HG02970 (cell line): ENCODE measurements around the gene MLLT1.

Experiments used
- ATAC-seq: cut with Tn5 transposase; IDR thresholded peaks from one replicate; pipeline ENCODE4 v1.9.1; 2021; ENCODE audit warnings: mild to moderate bottlenecking, moderate library complexity, moderate number of reproducible peaks; ENCODE audit not compliant: unreplicated experiment, low FRiP score

The MLLT1 gene

DNA sequence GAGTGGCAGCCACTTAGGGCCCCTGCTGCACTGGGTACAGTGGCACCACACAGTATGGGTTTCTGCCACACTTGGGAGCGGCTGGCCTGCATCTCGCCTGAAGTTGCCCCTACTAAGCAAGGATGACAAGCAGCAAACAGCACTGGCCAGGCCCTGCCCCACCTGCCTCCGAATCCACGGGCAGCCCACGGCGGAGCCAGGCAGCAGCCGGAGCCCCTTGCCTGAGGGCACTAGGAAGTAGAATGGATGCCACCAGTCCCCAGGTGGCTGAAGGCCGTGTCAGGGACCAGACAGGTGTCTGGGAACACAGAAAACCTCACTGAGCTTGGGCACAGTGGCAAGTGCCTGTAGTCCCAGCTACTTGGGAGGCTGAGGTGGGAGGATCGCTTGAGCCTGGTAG is 19.4 kb downstream of the MLLT1 start:
- ATAC-seq, result no peak

DNA sequence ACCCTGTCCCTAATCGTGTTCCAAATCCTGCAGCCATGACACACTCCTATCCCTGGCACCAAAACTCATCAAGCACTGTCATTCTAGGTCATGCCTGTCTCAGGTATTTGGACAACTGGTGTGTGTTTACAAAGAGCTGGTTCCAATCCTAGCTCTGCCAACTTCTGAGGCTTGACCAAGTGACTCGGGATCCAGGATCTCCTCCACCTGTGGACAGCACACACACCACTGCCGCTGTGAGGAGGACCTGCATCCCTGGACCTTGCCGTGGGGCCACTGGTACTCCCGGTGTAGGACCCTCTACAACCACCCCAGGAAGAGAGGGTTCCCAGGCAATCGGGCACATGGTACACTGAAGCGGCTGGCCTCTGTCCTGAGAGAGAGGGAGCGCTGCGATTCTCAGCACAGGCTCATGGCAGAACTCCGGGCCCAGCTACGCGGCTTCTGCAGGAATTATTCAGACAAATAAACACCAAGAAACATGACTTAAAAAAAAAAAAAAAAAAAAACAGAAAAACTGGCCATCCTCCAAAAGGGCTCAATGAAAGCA is 20.4 kb downstream of the MLLT1 start:
- no peak for ATAC-seq

DNA sequence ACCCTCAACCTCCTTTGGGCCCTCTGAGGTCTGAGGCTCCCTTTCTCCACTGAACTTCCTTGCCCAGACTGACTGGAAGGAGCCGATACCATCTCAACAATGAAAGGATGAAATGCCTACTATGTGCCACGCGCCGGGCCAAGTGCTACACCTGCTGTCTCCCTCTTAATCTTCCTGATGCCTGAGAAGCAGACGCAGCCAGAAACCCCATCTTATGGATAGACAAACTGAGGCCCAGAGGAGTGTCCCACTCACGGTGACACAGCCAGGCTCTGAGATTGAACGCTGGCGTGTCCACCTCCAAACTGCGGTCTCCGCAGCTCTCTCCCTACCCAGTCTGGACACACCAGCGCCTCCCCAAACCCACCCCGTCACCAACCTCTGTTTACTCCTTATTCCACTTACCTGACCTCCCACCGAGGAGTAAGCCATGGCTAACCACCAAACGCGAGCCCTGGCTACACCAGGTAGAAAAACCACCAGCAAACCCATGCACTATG is 20.9 kb downstream of the MLLT1 start:
- ATAC-seq, result no peak

DNA sequence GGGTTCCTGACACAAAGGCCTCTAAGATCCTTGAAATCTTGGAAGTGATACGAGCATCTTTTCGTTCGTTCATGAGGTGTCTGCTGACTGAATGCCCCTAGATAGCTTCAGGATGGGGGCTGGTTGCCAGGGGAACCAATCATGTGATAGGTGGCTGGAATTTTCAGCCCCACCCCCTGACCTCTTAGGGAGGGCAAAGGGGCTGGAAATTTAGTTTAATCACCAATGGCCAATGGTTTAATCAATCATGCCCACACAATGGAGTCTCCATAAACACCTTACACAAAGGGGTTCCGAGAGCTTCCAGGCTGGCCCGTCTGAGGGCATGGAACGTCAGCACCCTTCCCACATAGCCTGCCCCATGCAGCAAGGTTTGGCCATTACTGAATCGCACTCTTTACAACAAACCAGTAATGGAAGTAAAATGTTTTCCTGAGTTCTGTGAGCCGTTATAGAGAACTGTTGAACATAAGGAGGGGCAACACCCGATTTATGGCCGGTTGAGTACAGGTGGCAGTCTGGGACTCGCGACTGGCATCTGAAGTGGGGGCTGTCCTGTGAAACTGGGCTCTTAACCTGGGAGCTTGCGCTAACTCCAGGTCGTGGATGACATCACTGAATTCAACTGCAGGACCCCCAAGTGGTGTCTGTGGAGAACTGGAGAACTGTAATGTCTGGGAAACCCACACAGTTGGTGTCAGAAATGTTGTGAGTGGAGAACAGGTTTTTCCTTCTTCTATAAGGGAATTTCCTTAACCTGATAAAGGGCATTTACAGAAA is 25.6 kb downstream of the MLLT1 start:
- ATAC-seq, result no peak

DNA sequence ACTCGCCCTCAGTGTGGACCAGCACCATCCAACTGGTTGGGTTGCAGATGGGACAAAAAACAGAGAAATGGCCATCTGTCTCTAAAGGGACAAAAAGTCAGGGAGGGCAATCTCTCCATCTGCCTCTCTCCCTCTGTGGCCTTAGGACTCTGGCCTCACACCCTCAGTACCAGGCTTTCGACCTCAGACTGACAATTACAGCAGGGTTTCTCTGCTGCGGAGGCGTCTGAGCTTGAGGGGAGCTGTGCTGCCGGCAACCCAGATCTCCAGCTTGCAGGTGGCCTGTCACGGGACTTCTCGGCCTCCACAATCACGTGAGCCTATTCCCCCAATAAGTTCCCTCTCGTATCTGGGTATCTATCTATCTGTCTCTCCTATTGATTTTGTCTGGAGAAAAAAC is 27.7 kb downstream of the MLLT1 start:
- ATAC-seq, result no peak

DNA sequence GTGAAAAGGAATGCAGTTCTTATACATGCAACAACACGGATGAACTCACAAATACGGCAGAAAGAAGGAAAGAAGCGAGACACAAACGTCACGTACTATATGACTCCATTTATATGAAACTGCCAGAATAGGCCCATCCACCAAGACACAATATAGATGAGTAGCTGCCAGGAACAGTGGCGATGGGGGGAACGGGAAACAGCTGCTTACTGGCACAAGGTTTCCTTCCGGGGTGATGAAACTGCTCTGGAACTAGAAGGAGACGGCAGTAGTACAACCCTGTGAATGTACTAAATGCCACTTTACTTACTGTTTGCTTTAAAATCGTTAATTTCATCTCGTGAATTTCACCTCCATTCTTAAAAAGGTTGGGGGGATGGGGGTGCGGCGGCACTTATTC is 28.9 kb downstream of the MLLT1 start:
- ATAC-seq, result no peak

DNA sequence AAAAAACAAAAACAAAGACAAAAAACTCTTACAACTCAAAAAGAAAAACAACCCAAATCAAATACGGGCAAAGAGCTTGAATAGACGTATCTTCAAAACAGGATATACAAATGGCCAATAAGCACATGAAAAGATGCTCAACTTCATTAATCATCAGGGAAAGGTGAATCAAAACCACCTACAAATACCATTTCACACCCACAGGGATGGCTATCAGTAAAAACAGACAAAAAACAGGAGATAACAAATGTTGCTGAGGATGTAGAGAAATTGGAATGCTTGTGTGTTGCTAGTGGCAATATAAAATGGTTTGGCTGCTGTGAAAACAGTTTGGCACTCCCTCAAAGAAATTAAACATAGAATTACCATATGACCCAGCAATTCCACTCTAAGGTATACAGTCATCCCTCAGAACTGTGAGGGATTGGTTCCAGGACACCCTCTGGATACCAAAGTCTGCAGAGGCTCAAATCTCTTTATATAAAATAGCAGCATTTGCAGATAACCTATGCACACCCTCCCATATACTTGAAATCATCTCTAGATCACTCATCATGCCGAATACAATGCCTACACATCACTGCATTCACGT is 29.7 kb downstream of the MLLT1 start:
- no peak for ATAC-seq

DNA sequence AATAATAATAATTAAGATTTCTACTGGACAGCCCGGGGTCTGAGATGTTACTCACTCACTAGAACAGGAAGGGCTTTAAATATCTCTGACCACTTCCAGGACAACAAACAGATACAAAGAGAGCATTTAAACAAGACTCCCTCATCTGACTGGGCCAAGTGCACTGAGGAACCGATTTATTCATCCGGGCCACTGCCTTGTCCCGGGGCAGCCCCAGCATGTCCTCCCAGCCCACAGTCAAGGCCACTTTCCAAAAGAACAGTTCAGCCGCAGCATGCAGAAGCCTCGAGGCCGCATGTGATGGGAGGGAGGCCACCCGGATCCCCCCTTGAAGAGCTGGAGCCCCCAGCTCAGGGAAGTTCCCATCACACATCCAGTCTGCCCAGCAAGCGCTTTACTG is 30.5 kb downstream of the MLLT1 start:
- no peak for ATAC-seq

DNA sequence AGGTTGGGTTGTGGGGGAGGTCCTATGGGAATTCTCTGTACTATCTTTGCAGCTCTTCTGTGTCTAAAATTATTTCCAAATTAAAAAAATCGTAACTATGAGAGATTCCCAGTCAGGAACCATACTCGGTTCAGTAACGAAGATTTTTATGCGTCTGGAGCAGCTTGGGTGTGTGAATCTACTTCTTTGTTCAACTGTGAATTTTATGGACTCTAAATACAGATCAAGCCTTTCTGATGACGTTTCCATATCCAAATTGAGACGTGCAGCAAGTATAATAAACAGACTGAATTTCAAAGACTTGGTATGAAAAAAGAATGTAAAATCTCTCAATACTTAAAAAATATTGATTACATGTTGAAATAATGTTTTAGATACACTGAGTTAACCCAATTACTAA is 30.9 kb downstream of the MLLT1 start:
- ATAC-seq, result no peak

DNA sequence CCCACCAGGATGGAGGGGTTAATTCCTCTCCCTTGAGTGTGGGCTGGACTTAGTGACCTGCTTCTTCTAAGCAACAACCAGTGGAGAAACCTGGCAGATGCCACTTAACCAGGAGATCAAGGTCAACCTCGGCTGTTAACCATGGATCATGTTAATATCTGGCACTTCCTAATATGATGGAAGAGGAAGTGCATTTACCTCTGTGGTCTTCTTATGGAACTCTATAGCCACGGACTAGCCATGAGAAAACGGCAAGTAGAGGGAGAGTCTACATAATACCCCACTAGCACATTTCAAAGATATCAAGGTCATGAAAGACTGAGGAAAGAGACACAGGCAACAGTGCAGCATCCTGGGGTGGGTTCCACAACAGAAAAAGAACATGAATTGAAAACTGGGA is 31.4 kb downstream of the MLLT1 start:
- ATAC-seq, result no peak

DNA sequence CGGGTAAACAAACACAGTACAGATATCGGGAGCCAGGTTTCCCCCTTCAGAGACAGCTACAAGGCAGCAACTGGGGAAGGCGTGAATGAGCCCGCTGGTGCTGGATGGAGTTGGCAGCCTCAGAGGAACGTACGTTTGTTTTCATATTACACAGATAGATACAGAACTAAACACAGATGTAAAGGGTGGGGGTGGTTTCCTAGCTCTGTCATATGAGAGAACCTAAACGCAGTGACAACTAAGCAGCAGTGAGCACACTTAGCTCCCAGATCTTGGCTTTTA is 32.8 kb downstream of the MLLT1 start:
- no peak for ATAC-seq

DNA sequence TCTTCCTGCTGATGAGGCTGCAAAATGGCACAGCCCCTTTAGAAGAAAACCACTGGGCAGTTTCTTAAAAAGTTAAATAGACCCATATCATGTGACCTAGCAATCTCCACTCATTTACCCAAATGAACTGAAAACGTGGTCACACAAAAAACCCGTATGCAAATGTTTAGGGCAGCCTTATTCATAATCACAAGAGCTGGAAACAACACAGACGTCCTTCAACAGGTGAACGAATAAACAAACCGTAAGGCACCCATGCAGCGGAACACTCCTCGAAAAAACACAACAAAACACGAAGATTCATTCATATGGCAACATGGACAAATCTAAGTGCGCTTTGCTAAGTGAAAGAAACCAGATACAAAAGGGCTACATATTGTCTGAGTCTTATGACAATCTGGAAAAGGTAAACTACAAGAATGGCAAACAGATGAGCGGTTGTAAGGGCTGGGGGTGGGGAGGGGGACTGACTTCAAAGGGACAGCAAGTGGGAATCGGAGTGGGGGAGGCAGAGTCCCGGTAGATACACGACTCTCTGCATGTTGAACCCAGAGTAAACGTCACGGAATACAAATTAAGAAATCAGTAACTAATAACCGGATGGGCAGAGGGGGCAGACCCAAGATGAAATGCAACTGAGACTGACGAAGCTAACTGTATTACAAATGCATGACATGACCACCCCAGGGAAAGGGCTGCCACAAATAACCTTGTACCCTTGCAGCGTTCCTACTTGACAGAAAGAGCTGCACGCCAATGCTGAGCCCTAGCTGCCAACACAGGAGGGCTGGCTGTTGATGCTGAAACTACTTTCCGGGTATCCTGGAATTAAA is 33.4 kb downstream of the MLLT1 start:
- no peak for ATAC-seq

DNA sequence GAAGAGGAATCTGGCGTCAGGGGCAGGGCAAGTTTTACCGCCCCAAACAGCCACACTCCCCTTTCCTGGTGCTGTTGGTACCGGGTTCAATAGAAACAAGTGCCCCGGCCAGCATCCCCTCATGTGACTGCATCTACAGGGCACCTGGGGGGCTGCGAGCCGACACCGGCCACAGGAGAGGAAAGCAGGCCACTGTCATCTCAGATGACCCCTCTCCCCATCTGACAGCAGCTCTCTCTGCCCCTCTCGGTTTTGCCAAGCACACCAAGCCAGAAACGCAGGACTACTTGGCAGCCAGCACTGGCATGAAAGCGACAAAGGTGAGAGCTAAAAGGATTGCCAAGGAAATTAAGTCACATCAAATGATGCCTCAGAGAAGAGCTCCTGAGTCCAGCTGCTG is 37.1 kb downstream of the MLLT1 start:
- no peak for ATAC-seq

DNA sequence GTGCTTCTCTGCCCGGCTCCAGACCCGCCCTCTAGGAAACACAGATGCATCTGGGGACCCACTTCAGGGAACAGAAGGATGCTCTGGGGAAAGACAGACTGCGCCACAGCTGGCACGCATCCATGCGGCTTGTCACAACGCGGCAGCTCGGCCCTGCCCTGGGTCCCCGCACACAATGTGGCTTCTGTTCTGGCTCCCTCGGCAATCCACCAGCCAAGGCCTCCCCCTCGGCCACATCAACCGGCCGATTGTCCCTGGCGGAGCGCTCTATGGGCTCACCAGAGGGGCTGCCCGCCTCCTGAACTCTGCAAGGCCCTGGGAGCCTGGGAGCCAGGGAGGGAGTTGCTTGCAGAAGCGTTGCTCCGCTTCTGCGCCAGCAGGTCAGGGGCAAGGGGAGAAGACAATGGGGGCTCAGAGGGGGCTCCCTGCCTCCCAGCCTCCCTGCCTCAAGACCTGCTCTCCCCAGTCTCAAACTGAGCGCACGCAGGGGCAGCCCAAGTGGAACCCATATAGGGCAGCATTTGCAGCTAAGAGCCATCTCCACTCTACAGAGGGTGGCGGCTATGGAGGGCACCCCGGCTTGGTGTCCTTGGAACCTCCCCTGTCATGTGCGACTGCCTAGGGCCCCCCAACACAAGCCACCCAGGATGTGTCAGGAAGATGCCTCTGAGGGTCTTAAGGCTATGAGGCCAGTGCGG is 37.9 kb downstream of the MLLT1 start:
- no peak for ATAC-seq

DNA sequence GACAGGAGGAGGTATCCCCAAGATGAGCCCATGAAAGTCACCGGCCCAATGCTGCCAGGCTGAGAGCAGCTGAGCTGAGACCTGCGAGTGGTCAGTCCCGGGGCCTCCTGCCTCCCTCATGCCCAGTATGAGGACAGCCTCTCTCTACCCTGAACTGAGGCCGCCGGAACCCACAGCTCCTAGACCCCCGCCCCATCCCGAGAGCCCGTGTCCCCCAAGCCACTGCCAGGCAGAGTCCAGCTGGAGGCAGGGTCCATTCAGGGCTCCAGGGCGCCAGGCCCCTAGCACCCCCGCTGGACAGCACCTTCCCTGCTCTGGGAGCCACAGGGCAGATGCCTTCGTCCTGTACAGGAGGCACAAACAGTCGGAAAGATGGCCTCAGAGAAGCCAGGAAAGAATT is 38.7 kb downstream of the MLLT1 start:
- no peak for ATAC-seq

DNA sequence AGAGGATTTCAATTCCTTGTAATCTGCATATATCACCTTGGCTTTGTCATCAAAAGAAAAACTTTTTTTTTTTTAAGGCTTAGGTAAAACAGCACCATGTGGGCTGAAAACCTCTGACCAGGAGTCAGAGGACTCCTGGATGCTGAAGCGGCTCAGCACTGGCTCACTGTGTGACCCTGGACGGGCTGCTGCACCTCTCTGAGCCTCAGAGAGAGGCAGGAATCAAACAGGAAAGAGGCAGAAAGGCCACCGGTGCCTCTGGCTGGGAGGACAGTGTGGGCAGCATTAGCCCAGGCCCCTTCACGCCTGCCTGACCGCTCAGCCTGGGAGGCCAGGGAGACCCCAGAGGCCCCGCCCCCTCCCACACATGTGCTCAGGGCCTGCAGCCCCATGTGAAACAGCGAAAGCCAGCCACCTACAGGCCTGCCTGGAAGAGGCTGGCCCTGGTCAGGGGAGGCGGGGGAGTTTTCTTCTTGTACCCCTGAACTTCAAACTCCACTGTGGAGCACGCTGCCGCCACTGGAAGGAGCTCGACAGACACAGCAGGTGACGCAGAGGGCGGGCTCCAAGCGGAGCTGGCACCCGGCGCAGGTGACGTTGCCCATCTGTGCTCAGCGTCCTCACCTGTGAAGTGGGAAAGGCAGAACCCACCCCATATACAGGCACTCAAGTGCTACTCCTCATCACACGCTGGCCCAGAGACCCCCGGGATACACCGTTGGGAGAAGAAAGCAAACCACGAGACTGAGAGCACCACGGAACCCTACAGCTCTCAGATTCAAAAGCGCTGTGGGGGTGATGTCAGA is 39.7 kb downstream of the MLLT1 start:
- no peak for ATAC-seq

DNA sequence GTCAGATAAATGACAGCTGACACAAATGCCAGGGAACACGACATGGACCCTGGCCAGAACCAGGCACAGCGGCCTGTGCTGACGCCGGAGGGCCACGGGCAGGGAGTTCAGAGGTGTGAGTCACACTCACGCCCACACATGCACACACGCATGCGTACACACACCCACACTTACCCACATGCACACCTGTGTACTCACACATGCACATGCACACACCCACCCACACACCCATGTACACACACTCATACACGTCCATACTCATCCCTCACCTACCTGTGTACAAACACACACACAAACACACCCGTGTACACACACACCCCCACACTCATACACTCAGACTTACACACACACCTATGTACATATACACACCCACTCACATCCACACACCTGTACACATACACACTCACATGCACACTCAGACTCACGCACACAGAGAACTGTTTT is 40.4 kb downstream of the MLLT1 start:
- no peak for ATAC-seq

DNA sequence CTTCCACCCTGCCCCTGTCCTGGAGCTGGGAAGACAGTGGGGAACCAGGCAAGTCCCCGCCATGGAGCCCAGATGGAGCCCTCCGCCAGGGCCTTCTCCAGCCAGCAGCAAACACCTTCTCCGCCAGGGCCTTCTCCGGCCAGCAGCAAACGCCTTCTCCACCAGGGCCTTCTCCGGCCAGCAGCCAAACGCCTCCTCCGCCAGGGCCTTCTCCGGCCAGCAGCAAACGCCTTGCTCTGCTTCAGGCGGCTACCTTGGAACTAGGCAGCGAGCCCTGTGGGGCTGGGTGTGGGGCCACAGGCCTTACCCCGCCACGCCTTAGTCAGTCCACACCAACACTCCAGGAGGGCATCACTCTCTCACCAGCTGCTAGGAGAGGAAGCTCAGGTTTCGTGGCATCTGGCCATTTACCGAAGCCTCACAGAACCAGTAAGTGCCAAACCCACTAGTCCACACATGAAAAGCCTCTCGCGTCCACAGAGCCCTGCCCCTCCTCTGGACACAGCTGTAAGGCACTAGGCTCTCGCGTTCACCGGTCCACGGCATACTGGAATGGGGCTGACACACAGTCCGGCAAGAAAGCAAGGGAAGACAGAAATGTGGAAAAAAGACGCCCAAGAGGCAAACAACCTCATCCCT is 41.0 kb downstream of the MLLT1 start:
- ATAC-seq, result no peak

DNA sequence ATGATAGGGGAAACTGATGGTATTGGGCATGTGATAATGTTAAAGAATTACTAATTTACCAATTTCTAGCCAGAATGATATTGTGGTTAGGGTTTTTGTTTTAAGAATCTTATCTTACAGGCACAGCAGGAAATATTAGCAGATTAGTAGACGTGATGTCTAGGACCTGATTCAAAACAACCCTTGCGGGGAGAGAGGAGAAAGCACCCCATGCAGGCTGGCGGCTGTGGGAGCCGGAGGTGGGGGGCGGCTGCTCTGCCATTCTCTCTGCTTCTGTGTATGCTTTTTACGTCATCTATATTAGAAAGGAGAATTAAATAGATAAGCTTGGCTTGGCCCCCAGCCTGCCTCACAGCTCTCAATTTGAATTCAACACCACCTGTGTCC is 41.5 kb downstream of the MLLT1 start:
- no peak for ATAC-seq
